Smooth muscle cell of the coronary artery (primary cell): ENCODE measurements around the gene TRIM74. TPM values are rescaled to one million over a fixed set of nuclear protein-coding genes. Genes with fewer than 3 reads are reported as not detected.

Experiments used
- total RNA-seq: library from RNA; depleted of rRNA; stranded (reverse); fragments of >200 nt; gene quantifications from 2 replicates; pipeline ENCODE4 v1.2.3, GENCODE V29; 2014; ENCODE audit warnings: low replicate concordance

The TRIM74 gene
- 0.08 TPM in 1 of 2 replicates, not detected in the other for total RNA-seq

GRCh38 chr7:72968980-72969516, at the start of gene TRIM74:
Gene TRIM74, minus strand, starts transcription at chr7:72969466. Its CDS starts 3,309 bp downstream, at chr7:72966157.

GRCh38 chr7:72924733-72925545, 44.3 kb downstream of the TRIM74 start, which contains the start of gene POM121:
Gene POM121, plus strand, starts transcription at chr7:72925095. Its CDS starts 27 bp downstream, at chr7:72925122.

Other genes starting within 250 kb of the TRIM74 start
- 2.2 and 5.0 TPM in 2 replicates for gene TYW1B, start 141.3 kb downstream of the TRIM74 start, total RNA-seq
- 3.3 and 3.9 TPM in 2 replicates for gene POM121, start 44.4 kb downstream of the TRIM74 start, total RNA-seq
- not detected in 2 replicates for gene SPDYE8, start 60.3 kb upstream of the TRIM74 start, total RNA-seq
- gene SPDYE11, start 88.4 kb upstream of the TRIM74 start, total RNA-seq, result not detected in 2 replicates
- gene SPDYE9, start 116.6 kb upstream of the TRIM74 start, total RNA-seq, result not detected in 2 replicates